Femur (tissue), 1 donor: Measurements from ENCODE around the gene PLD3.
"Not testable (repeated sequence)": the region's sequence is repeated elsewhere in the genome, so short reads cannot be mapped to it uniquely, and the experiment has no call there.

ENCODE experiments used
- DNase-seq: peaks from one replicate; pipeline ENCODE4 v3.0.0-alpha.2; 2017

The PLD3 gene

GRCh38 chr19:40365613-40366401, 17.3 kb downstream of the PLD3 start:
- DNase-seq, result peak; percentile 95

GRCh38 chr19:40366697-40367561, 18.4 kb downstream of the PLD3 start:
- DNase-seq, result peak; percentile 45

GRCh38 chr19:40367577-40368434, 19.3 kb downstream of the PLD3 start:
- DNase-seq, result no peak

- DNase-seq, result no peak
Observed at GRCh38 chr19:40369797-40370196, 21.3 kb downstream of the PLD3 start.

GRCh38 chr19:40370253-40370652, 21.8 kb downstream of the PLD3 start:
- not testable (repeated sequence) for DNase-seq

- DNase-seq, result no peak
Observed at GRCh38 chr19:40370997-40371801, 22.7 kb downstream of the PLD3 start.

- DNase-seq, result no peak
Observed at GRCh38 chr19:40371802-40372122, 23.3 kb downstream of the PLD3 start.

GRCh38 chr19:40374084-40374483, 25.6 kb downstream of the PLD3 start:
- DNase-seq, result no peak

- no peak for DNase-seq
Observed at GRCh38 chr19:40376286-40376862, 27.9 kb downstream of the PLD3 start.

GRCh38 chr19:40377876-40378385, 29.4 kb downstream of the PLD3 start:
- DNase-seq, result no peak

- no peak for DNase-seq
Observed at GRCh38 chr19:40378509-40378908, 30.0 kb downstream of the PLD3 start.

- DNase-seq, result no peak
Observed at GRCh38 chr19:40379446-40380198, 31.1 kb downstream of the PLD3 start.

GRCh38 chr19:40380199-40381037, 31.9 kb downstream of the PLD3 start:
- DNase-seq, result no peak

- DNase-seq, result no peak
Observed at GRCh38 chr19:40381321-40381720, 32.8 kb downstream of the PLD3 start.

GRCh38 chr19:40383668-40384248, 35.3 kb downstream of the PLD3 start:
- DNase-seq, result no peak

- no peak for DNase-seq
Observed at GRCh38 chr19:40387155-40387554, 38.7 kb downstream of the PLD3 start.

- DNase-seq, result no peak
Observed at GRCh38 chr19:40388481-40388880, 40.0 kb downstream of the PLD3 start.

- no peak for DNase-seq
Observed at GRCh38 chr19:40389404-40390083, 41.0 kb downstream of the PLD3 start.
